ENCODE measurements around the gene NEURL1. TPM values are rescaled to one million over a fixed set of nuclear protein-coding genes. Genes with fewer than 3 reads are reported as not detected.

Gene NEURL1
- total and polyA plus RNA-seq, 12 donors: 0.18 to 12.5 (median 2.3) TPM; not detected in 3

- intact Hi-C loops (cut with DNase I): no loop called here
- no peak for TF ChIP-seq CTCF (IDR thresholded peaks at IDR 0.05)
- TF ChIP-seq POLR2A (IDR thresholded peaks at IDR 0.05): no peak
- Histone ChIP-seq H3K4me1 (replicated peaks in 1 of 2) (no peaks in the 10 kb centered on the region), H3K9me3 (replicated peaks in 1 of 3) (no peaks in the 10 kb centered on the region), H3K4me3 (no peak overlapping the region), H3K27ac (no peak overlapping the region), H3K36me3 (replicated peaks in 1 of 2) (no peaks in the 10 kb centered on the region), H3K27me3 (peaks cover 5% of the 10 kb centered on the region)
- no peak for DNase-seq
Measured at GRCh38 chr10:103587073-103587472, 93.6 kb downstream of the NEURL1 start.

DNA sequence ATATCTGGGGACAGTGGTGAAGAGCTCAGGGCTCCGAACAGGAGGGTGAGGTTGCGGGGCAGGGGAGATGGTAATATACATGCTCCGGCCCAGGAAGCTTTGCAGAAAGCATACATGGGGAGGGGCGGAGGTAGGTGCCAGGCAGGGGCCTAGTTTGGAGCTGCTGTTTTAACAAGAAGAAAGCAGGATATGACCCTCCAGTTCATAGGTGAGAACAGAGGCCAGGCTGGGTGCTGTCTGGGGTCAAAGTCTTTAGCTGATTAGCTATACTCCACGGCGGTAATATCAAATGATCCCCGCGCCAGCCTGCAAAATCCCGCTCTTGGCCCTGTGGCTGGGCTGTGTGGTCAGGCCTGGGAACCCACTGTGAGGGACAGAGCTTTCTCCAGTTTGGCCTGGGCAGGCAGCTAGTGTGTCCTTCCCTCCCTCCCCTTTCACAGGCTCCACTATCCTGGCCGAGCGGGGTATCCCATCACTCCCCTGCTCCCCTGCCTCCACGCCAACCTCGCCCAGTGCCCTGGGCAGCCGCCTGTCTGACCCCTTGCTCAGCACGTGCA lies 95.6 kb downstream of the NEURL1 start:
- Histone ChIP-seq H3K27me3 (peaks cover 5% of the 10 kb centered on the region), H3K27ac (no peak overlapping the region), H3K36me3 (replicated peaks in 1 of 2) (no peaks in the 10 kb centered on the region), H3K4me3 (no peak overlapping the region), H3K9me3 (replicated peaks in 1 of 3) (no peaks in the 10 kb centered on the region), H3K4me1 (replicated peaks in 1 of 2) (no peaks in the 10 kb centered on the region)
- TF ChIP-seq CTCF (IDR thresholded peaks at IDR 0.05) (no peak), POLR2A (IDR thresholded peaks at IDR 0.05) (no peak)
- no peak for DNase-seq
- WGBS, 4 donors: 80 to 89% (median 87%) methylated on average over 11 to 15 of the region's 15 CpGs
- intact Hi-C loops (cut with DNase I): no loop called here

DNA sequence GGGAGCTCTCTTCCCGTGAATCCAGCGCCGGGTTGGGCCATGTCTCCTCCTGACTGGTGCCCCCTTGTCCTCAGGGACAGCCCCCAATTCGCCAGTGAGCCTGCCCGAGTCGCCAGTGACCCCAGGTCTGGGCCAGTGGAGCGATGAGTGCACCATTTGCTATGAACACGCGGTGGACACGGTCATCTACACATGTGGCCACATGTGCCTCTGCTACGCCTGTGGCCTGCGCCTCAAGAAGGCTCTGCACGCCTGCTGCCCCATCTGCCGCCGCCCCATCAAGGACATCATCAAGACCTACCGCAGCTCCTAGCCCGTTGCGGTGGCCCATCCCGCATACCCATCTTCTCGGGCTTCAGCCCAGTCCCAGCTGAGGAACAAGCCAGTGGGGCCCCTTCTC lies 96.6 kb downstream of the NEURL1 start:
- intact Hi-C loops (cut with DNase I): no loop called here
- no peak overlapping the region for H3K27ac ChIP-seq
- H3K4me3 ChIP-seq: no peak overlapping the region
- 85 to 93% (median 91%) methylated on average over 10 to 20 of the region's 20 CpGs for WGBS, 4 donors
- H3K27me3 ChIP-seq: no peaks in the 10 kb centered on the region
- no peaks in the 10 kb centered on the region for H3K36me3 ChIP-seq (replicated peaks in 1 of 2)
- H3K4me1 ChIP-seq (replicated peaks in 1 of 2): no peaks in the 10 kb centered on the region
- H3K9me3 ChIP-seq (replicated peaks in 1 of 3): no peaks in the 10 kb centered on the region
- TF ChIP-seq CTCF (IDR thresholded peaks at IDR 0.05): no peak
- no peak for TF ChIP-seq POLR2A (IDR thresholded peaks at IDR 0.05)
- no peak for DNase-seq

GRCh38 chr10:103590744-103591291 lies 97.3 kb downstream of the NEURL1 start:
- no peaks in the 10 kb centered on the region for H3K4me1 ChIP-seq (replicated peaks in 1 of 2)
- DNase-seq: no peak
- no peak overlapping the region for H3K27ac ChIP-seq
- H3K9me3 ChIP-seq (replicated peaks in 1 of 3): no peaks in the 10 kb centered on the region
- H3K4me3 ChIP-seq: no peak overlapping the region
- no peaks in the 10 kb centered on the region for H3K27me3 ChIP-seq
- intact Hi-C loops (cut with DNase I): no loop called here
- WGBS, 4 donors: 89 to 95% (median 91%) methylated on average over 4 to 6 of the region's 6 CpGs
- TF ChIP-seq CTCF (IDR thresholded peaks at IDR 0.05) (no peak), POLR2A (IDR thresholded peaks at IDR 0.05) (no peak)
- no peaks in the 10 kb centered on the region for H3K36me3 ChIP-seq (replicated peaks in 1 of 2)
